ENCODE results near the gene ONECUT2. TPM values are rescaled to one million over a fixed set of nuclear protein-coding genes. Genes with fewer than 3 reads are reported as not detected.
"Not testable (repeated sequence)": the region's sequence is repeated elsewhere in the genome, so short reads cannot be mapped to it uniquely, and the experiment has no call there.

The ONECUT2 gene
- total RNA-seq, 1 donor from 2014 or later = 2.6 TPM

DNA sequence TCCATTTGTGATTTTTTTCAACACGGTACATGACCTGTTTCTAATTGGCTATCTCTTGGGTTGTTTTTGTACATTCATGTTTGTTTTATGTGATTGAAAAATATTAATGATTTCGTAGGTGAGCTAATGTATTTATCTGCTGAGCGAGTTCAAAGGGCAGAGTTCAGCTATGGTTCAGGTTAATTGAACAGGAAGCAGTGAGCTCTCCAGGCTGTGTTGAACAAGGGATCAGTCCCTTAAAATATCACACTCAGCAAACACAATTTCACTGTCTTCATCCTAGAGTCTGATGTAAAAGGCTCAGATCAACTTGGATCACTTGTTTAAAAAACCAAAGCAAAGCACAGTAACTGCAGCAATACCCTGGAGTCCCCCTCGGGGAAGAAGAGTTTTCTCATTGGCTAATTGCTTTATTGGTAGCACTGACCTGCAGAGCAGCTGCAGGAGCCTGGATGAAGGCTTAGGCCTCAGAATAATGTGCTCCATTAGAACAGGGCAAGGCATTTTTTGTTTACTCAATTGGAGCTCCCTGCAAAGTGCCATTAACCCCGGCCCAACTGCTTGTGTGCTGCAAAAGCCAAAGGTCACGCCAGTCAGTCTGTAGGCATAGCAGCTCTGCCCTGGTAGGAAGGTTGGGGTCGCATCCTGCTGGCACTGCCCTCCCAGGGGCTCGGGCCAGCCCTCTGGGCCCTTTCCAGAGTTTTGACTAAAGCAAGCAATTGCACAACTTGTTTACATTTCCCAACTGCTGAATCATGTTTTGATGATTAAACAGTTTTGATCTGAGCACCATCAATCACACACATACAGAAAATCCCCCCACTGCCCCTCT is 10.5 kb downstream of the ONECUT2 start:
- DNase-seq (ENCODE audit: low spot score) = no peak

DNA sequence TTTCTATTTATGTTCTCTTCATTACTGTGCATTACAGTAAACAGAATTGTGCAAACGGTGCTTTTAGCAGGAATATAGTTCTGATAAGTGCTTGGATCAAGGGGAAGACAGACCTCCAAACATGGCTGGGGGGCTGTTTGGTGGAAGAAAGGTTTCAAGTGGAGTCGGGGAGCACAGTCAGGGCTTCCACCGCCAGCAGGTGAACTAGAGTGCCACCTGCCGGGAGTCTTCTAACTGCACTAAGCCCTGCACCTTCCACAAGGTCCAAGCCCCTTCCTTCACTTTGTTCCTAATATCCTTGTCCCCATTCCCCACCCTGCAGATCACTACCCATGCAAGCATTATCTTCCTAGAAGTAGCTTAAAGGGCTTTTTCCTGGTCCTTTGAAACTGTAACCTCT is 11.1 kb downstream of the ONECUT2 start:
- no peak for DNase-seq (ENCODE audit: low spot score)

DNA sequence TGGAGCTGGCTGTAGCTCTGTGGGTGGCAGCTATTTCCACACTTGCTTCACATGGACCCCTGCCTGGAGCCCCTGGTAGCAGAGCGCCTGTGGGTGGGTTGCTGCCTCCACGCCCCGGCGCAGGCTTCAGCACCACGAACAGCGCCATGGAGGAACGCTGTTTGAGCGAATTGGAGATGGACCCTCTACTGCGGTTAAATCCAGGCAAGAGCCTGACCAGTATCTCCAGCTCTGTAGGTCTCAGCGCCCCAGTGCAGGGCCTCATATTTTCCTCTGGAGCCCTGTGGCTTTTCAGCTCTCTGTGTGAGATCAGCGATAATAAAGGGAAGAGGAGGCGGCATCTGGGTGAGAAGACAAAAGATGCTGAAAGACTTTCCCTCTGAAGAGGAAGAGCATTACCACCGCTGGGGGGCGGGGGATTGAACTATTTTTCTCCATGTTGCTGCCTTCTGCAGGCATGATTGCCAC is 12.0 kb downstream of the ONECUT2 start:
- no peak for DNase-seq (ENCODE audit: low spot score)

DNA sequence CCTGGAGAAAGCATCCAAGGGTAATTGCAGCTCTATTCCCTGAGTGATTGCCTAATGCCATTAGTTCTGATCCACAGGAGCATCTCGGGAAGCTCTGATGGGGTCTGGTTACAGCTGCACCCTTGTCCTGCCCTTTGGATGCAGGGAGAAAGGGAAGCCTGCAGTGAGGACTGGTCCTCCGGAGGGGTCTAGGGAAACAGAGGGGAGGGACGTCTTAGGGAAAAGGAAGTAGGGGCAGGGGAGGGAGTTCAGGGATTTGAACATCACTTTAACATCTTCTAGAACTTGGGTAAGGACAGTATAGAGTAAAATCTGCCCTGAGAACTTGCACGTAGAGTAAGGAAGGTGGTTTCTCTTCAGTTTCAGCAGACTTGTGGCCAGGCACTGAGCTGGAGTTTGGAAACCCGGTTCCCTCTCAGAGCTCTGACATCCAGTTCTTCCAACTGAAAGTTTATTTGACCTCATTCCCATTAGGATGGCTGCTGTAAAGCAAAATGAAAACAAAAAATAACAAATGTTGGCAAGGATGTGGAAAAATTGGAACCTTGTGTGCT is 20.5 kb downstream of the ONECUT2 start:
- DNase-seq (ENCODE audit: low spot score) = no peak

DNA sequence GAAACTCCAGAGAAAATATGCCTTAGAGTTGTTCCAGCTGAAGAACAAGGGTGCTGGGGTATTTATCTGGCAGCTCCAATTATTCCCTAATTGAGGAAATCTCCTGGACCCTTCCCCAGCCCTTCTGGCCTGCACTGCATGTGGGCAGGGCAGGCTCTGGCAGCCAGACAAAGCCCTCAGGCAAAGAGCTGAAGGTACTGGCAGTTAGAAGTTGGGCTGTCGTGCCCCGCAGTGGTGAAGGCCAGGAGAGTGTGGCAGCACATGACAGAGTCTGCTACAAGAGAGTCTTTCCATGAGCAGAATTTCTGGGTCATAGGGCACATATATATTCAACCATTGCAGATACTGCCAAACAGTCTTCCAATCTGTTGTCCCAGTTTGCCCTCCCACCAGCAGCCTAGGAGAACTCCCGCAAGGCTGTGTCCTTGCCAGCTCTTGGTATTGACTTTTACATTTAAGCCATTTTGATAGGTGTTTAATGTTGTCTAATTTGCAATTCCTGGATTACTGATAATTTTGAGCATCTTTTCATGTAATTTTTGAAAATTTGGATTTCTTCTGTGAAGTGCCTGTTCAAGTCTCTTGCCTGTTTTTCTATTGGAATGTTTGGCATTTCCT is 26.6 kb downstream of the ONECUT2 start:
- no peak for DNase-seq (ENCODE audit: low spot score)

DNA sequence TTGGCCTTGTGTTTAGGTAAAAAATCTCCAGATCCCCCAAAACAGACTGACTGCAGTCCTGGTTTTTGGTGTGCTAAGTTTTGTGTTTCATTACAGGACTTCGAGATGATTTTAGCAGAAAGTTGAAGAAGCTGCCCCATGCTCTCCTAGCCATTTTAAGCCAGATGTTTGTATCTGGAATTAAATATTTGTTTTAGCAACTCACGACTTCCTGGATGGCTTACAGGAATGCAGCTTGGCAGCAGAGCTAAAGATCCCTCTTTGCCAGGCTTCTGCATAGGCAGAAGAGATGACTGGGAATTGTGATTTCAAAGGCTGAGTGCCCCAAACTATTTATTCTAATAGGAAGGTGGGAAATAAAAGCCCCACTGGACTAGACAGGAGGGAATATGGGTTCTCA is 31.1 kb downstream of the ONECUT2 start:
- DNase-seq (ENCODE audit: low spot score) = no peak

GRCh38 chr18:57466745-57467409 is 31.7 kb downstream of the ONECUT2 start:
- no peak for DNase-seq (ENCODE audit: low spot score)

DNA sequence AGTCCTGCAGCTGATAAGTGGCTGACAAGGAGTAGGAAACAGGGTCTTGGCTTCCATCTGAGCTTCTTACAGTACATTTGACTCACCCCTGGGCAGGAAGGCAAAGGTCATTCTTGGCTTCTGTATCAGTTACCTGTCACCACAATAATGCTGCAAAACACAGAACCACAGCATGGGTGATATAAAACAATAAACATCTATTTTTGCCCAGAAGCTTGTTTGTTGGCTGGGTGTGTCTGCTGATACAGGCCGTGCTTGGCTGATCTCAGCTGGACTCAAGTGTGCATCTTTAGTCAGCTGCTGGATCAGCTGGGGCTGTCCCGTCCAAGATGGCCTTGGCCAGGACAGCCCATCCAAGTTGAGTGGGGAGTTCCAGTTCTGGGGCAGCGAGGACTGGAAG is 34.7 kb downstream of the ONECUT2 start:
- DNase-seq (ENCODE audit: low spot score) = no peak

DNA sequence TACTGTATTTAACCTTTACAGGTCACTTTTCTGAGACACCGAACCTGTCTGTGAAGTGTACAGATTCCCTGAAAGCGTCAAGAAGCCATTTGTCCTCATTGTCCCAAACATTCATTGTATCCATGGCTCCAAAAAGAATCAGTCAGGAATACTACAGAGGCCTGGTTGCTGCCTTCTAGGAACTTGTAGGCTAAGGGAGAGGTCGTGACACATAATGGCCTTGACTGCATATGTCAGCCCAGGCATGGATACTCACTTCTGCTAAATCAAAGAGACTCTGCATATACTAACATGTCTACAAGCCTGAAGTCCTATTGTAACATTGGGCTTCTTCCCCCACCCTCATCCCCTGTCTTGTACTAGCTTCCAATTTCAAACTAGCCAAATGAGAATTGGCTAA is 40.2 kb downstream of the ONECUT2 start:
- no peak for DNase-seq (ENCODE audit: low spot score)

DNA sequence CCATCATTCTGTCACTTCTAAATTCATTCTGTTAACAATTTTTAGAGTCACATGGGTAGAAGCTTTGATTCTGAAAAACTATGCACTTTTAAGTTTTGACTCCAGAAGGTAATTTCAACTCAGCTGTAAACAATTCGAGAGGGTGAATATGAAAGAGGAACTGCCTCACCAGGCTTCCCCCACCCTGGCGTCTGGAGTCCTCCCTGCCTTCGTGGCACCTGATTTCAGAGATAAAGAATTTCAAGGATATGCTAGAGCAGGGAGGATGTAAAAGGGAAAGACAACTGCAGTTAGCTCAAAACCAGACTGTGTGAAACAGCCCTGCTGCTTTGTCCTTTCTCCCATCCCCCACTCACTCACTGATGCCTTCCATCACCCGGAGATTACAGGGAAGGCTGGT is 40.7 kb downstream of the ONECUT2 start:
- no peak for DNase-seq (ENCODE audit: low spot score)

DNA sequence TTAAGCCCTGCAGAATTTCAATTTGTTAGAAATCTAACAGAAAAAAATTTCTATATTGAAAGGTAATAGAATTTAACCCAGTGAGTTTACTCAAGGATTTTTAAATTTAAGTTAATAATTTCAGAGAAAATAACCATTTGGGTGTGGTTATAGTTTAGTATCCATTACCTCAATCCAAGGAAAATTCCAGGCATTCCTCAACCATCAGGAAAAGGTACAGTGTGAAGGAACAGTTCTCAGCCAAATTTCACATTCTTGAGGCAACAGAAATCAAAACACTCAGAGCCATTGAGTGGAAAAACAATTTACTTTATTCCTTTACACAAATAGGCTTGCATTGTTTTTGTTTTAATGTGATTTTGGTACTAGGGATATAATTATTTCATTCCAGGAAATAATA is 45.6 kb downstream of the ONECUT2 start:
- no peak for DNase-seq (ENCODE audit: low spot score)

DNA sequence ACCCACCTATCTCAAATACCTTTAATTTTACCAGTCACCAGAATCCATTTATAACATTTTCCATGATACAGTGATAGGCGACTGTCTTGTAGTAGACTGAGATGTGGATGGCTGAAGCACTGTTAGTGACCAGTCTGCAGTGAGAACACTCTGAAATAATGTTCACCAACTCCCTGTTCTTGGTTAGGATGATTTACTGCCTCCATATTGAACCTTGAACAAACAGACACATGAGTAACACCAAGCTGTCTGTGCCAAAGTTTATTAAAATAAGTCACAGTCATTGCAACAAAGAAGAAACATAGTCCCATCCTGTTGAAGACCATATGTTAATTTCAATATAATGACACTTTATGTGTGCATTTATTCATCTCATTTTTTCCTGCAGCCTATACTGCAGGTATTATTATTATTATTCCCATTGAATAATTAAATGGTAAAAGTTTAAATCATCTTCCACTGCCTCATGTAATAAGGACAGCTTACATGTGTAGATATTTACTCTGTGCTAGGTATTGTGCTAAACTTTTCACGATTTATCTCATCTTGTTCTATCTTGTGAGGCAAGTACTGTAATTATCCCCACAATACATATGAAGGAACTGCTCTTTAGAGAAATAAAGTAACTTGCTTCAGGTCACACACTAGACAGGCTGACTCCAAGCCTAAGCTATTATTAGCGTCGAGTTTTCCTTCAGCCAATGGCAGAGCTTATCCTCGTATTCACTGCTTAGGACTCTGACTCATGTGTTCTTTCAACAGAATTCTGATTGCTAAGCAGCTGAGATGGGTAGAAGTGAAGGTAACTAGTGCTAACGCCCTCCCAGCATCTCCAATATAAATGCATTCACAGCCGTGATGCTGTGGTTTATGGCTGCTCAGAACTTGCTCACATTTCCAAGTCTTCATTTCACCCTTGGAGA is 62.5 kb downstream of the ONECUT2 start:
- DNase-seq (ENCODE audit: low spot score) = no peak

DNA sequence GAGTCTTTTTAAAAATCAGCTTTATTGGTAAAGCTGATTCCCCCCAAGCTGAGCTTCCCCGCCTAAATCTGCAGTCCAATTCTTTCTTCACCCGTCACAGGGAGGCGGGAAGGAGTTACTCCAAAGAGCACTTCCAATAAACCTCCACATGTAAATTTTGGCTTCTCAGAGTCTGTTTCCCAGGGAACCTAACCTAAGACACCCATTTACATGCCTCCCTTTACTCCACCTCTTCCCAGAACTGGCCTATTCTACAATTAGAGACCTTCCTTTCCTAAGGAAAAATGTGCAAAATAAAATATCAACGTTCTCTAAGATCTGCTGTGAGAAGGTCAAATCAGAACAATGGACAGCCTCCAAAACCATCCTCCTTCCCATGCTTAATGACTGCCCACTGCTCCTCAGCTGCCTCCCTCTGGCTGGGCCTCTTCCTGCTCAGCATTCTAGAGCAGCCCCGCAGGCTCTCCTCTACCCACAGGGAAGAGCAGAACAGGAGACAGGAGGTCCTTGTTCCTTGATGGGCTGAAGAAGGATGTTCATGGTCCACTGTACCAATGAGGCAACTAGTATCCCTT is 63.6 kb downstream of the ONECUT2 start:
- no peak for DNase-seq (ENCODE audit: low spot score)

DNA sequence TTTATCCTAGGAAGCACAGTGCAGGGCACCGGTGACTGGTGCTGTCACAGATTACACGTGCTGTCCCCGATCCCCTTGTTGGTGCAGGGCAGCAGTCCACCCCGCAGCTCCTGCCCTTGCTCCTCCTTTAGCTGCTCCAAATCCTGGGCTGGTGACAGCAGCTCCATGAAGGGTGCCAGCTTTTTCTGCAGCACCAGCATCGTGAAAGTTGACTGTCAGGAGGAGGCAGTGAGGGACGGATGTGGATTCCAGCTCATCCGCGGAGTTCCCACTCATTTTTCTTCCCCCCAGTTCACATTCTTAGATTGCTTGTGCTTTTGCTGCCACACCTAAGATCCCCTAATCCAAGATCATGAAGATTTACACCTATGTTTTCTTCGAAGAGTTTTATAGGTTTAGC is 67.5 kb downstream of the ONECUT2 start:
- DNase-seq (ENCODE audit: low spot score) = no peak

DNA sequence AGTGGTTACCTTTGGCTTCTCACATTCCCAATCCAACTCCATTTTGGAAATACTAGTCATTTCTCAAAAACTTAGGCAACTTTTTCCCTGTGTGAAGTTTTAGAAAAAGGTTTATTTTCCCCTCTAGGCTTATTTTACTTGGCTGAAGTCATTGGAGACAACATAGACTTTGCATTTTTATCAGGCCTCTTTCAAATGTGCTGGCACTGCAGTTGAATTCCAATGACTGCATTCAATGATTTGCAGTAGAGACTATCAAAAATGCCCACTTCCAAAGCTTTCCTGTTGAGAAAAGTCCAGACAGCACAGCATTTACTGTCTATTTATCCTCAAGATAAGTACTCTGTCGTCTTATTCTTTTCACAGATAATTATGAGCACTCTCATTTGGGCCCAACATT is 70.1 kb downstream of the ONECUT2 start:
- no peak for DNase-seq (ENCODE audit: low spot score)

GRCh38 chr18:57516056-57516455 is 80.9 kb downstream of the ONECUT2 start:
- DNase-seq (ENCODE audit: low spot score) = no peak

- DNase-seq (ENCODE audit: low spot score) = no peak
Measured at GRCh38 chr18:57518533-57518932, 83.4 kb downstream of the ONECUT2 start.

- DNase-seq (ENCODE audit: low spot score) = no peak
Measured at GRCh38 chr18:57519668-57520424, 84.7 kb downstream of the ONECUT2 start.

DNA sequence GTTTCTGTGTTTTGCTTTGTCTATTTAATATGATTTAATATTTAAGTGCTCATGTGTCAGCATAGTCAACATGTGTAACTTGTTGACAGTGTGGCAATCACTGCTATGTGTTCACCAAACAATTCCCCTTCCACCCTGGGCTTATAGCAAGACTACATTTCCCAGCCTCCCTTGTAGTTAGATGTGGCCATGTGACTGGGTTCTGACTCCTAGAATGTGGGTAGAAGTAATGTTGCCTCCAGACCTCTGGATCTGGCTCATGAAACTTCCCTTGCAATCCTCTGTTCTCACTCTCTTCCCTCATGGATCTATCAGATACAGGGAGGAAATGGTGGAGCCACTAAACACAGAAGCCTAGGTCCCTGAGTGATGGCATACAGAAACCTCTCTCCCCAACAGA is 87.2 kb downstream of the ONECUT2 start:
- not testable (repeated sequence) for DNase-seq (ENCODE audit: low spot score)
